Breast epithelium (tissue), 3 donors: Measurements from ENCODE around the gene ZGPAT.

Experiments used
- CTCF ChIP-seq, 3 donors: fragments of 450-650 bp; IDR thresholded peaks; one replicate each; pipeline ENCODE4 v1.5.1; 2016 to 2017; ENCODE audit warnings: antibody characterized with exemption in 3 of 3, mild to moderate bottlenecking in 3 of 3, moderate library complexity in 3 of 3
- POLR2A ChIP-seq: fragments of 450-650 bp; IDR thresholded peaks from one replicate; pipeline ENCODE4 v1.6.1; 2016; ENCODE audit warnings: antibody characterized with exemption, mild to moderate bottlenecking, moderate library complexity
- POLR2AphosphoS5 ChIP-seq, 3 donors: sonication (generic); formaldehyde crosslinking; IDR thresholded peaks; one replicate each; pipeline ENCODE4 v1.6.1; 2017; ENCODE audit warnings: antibody characterized with exemption in 3 of 3

- TF ChIP-seq CTCF (IDR thresholded peaks at IDR 0.05) (no peak), POLR2AphosphoS5 (IDR thresholded peaks at IDR 0.05) (no peak), POLR2A (no peak)
These were observed 4.9 kb upstream of the ZGPAT start for GRCh38 chr20:63702751-63703470.
